ENCODE measurements around the gene DIP2A.
"Not testable (repeated sequence)": the region's sequence is repeated elsewhere in the genome, so short reads cannot be mapped to it uniquely, and the experiment has no call there.

The DIP2A gene

DNA sequence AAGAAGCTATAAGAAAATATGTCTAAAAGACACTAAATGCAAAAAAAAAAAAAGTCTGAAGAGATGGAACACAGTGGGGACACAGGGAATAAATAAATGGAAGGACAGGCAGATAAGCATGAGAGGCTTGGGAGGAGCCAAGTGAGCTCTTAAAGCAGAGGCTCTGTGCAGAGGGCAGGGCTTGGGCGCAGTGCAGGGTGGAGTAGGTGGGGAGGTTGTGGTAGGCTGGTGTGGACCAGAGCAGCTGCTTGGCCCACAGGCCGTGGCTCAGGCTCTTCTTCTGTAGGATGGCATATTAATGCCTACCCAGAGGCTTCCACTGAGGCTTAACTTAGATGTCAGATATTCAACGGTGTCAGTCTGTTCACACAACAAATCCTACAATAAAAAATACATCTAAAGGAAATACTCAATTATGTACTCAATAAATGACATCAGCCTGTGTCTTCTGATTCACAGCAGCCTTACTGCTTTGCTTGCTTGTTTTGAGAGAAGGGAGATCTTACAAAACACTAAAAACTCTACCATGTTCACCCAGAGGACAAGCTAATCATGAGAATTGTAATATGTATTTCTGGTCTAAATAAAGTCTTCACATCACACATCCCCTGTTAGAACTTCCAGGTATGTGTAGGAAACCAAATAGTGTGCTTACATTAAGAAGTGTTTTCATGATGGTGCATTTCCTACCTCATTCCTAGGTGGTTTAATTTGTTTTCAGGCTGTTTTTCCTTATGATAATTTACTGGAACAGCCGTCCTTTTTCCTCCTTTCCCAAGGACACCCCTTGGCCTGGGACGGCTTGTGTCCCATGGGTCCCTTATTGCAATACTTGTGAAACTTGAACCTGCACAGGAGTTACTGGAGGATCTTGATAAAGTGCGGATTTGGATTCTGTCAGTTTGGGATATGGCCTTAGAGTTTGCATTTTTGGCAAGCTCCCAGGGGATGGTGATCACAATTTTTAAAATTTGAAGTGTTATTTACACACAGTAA, 24.9 kb downstream of the DIP2A start:
- no peak for DNase-seq (ENCODE audit: low read depth)

DNA sequence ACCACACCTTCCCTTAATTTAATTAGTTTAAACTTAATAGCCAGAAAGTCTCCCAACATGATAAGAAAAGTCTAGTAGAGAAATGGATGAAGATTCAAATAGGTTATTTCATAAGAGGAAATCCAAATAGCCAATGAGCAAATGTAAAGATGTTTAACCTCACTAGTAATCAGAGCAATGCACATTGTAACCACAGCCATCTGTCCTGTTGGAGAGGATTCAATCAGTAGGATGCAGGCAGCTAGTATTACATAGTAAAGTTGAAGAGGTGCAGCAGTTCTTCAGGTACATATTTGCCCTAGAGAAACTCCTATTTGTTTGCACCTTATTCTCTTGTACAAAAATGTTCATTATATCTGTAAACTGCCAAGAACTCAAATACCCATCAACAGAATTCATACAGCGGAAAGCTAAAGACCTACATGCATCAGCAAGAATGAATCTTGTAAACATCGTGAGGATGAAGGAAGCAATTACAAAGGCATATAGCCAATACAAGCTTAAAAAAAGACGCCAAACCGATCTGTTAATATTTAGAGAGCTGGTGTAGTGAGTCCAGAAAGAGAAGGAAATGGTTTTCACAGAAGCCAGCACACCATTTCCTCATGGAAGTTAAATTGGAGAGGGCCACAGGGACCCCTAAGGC, 27.9 kb downstream of the DIP2A start:
- DNase-seq (ENCODE audit: low read depth), result peak; percentile 35

DNA sequence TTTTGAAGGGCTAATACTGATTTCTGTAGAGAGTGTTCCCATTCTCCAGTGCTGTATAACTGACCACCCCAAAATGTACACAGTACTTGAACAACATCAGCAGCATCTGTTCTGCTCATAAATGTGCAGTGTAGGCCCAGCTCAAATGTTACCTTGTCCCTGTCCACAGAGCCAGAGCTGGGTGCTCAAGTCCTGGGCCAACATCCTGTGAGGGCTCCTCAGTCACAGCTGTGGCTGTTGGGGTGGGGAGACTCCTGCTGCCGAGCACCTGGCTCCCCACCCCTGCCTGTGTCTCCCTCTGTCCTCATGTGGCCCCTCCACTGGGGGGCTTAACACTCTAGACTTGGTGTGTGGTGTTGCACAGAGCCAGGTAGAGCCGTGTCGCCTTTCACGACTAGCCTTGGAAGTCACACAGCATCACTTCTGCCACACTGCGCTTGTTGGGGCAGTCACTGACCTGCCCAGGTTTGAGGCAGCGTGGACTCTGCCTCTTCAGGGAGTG, 30.5 kb downstream of the DIP2A start:
- no peak for DNase-seq (ENCODE audit: low read depth)

DNA sequence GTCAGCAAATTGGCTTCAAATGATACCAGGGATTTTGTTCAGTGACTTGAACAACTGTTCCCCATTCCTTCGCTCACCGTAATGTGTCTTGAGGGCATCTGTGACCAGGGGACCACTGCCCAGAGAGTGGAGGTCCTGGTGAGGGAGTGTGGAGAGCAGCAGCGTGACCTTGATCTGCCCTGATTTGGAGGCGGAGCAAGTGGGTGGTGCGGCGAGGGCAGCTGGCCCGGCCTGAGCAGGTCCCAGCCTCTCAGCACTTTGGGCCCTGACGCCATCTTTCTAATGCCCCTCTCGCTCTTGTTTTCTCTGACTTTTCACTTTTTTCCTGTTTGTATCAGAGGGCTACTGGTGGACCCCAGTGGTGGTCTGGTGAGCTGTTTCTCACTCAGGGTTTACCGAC, 31.1 kb downstream of the DIP2A start:
- DNase-seq (ENCODE audit: low read depth), result no peak

DNA sequence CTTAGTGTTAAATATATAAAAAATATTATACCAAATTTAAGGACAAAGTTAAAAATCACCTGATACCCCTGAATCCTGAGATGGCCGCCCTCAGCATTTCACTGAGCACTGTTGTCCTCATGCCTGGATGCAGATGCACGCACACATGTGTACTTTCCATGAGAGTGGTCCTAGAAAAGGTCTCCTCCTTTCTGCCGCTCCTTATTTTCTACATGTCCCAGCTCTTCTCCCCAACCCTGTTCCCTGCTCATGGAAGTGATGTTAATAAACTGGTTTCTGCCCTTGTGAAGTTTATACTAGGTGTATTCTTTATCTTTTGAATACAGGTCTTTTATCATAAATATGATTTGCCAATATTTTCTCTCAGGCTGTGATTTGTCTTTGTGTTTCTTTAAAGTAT, 32.9 kb downstream of the DIP2A start:
- no peak for DNase-seq (ENCODE audit: low read depth)

DNA sequence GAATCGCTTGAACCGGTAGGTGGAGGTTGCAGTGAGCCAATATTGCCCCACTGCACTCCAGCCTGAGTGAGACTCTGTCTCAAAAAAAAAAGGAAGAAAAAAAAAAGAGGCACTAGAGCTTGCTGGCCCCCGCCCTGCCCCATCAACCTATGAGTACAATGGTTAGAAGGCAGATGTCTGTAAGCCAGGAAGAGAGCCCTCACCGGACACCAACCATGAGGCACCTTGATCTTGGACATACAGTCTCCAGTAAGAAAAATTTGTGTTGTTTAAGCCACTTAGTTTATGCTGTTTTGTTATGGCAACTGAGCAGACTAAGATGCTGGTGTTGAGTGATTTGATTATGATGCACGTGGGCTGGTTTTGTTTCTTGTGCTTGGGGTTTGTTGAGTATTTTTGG, 34.2 kb downstream of the DIP2A start:
- no peak for DNase-seq (ENCODE audit: low read depth)

DNA sequence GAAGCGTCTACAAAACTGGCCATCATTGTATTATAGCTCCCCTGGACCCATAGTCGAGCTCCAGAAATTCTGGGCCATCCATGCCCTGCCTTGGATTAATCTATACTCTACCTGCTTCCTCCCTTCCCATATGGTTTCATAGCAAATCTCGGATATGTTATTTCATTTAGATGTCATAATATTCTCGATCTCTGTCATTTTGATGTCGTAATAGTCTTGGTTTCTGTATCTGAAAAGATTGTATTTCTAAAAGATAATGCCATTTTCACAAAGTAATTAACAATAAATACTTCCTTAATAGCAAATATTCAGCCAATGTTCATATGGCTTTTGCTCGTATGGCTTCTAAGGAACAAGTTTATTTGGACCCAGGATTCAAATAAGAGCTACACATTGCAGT, 35.1 kb downstream of the DIP2A start:
- DNase-seq (ENCODE audit: low read depth), result no peak

DNA sequence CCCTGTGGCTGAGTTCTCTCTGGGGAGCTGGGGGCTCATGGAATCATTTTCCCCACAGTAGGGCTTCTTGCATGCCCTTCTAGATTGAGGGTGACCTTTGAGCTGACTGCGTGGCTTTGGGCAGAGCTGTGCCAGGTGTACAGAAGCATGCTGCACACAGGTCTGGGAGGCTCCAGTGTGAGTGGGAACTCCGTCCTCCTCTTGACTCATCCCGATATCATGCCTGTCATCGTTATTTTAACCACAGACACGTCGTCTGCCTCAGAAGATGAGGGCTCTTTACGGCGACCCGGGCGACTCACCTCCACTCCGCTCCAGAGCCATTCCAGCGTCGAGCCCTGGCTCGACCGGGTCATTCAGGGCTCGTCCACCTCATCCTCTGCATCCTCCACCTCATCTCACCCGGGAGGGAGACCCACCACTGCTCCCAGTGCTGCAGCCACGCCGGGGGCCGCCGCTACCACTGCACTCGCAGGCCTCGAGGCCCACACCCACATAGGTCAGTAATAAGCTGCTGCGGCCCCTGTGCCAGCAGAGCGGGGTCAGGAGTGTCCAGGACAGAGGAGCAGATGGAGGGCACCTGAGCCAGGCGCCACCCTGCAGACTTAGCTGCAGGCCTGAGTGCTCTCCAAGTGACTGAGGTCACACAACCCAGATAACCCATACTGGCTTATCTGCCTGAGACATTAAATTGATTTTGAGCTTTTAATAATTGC, 39.8 kb downstream of the DIP2A start:
- peak; percentile 24 for DNase-seq (ENCODE audit: low read depth)

DNA sequence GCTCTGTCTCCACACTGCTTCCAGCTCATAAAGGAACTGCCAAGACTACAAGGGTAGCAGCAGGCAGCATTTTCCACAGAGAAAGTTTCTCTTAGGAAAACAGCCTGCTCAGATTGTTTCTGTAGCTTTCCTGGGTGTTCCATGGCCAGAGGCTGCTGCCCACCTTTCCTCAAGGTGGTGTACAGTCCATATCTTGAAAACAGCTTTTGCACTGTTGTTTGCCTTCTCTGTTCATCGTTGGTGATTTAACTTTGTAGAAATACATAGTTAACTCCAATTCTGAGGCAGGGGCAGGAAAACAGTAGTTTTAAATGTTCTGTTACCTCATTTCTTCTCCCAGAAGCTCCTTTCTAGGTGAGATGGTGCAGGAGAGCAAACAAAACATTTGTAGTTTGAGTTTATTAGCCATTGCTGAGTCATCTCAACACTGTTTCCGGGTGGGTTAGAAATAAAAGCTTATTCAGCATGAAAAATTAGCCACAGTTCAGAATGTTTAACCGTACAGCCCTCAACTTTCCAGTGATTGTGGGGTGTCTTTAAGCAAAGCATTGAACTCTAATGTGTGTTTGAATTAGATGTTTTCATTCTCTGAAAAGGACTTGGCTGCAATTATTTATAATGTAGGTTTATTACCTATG, 41.7 kb downstream of the DIP2A start:
- peak; percentile 48 for DNase-seq (ENCODE audit: low read depth)

DNA sequence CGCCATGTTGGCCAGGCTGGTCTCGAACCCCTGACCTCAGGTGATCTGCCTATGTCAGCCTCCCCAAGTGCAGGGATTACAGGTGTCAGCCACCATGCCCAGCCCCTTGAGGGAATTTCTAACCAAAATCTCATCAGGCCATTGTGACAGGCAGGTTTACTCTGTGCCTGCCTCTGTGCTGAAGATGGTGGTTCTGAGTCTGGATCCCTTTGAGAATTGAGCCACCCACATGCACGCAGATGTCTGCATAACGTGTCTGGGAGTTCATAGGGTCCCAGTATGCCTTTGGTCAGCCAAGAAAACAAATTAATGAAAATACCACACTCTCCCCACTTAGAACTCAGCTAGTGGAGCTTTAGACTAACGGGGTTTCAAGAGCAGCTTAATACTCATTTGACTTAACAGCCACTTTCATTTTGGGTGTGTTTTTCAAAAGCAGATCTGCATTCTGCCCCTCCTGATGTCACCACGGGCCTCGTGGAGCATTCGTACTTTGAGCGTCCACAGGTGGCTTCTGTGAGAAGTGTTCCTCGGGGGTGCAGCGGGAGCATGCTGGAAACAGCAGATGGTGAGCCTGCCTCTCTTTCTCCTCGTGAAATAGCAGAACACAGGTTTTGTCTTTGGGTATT, 45.3 kb downstream of the DIP2A start:
- no peak for DNase-seq (ENCODE audit: low read depth)

DNA sequence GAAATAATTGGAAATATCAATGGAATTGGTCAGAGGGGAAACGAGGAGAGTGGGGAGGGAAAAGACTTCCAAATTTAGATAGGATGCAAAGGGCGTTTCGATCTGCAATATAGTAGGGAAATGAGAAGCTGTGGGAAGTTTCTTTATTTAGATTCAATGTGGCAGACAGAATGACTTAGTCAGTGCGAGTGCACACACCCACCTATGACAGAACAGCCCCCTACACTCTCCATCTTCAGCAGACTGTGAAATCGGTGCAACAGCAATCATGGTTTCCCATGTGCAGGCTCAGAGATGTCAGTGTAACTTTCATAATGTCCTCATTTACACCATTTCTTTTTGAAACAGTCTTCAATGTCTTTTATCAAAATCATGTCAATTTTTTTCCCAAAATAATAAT, 46.0 kb downstream of the DIP2A start:
- no peak for DNase-seq (ENCODE audit: low read depth)

DNA sequence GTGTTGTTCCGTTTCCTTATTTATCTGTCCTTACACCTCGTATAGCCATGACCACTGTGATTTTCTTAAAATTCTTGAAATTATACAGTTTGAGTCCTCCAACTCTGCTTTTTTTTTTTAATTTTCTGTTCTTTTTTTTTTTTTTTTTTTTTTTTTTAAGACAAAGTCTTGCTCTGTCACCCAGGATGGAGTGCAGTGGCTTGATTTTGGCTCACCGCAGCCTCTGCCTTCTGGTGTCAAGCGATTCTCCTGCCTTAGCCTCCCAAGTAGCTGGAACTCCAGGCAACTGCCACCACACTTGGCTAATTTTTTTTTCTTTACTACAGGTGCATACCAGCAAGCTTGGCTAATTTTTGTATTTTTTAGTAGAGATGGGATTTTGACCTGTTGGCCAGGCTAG, 48.9 kb downstream of the DIP2A start:
- no peak for DNase-seq (ENCODE audit: low read depth)

DNA sequence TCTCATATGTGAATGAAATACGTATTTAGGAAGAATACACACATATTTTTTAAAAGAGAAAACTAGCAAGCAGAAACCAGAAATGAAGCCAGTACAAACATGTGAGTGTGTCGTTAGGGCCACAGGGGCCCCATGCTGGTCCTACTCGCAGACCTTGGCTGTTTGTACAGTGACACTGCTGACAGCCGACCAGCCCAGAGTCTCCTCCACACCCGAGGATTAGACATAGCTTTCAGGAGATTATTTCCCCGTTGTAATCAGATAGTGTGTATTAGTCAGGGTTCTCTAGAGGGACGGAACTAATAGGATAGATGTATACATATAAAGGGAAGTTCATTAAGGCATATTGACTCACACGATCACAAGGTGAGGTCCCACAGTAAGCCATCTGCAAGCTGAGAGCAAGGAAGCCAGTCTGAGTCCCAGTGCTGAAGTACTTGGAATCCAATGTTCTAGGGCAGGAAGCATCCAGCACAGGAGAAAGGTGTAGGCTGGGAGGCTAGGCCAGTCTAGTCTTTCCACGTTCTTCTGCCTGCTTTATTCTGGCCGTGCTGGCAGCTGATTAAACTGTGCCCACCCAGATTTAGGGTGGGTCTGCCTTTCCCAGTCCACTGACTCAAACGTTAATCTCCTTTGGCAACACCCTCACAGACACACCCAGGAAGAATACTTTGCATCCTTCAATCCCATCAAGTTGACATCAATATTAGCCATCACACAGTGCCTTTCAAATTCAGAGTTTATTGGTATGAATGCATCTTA, 51.2 kb downstream of the DIP2A start:
- peak; percentile 71 for DNase-seq (ENCODE audit: low read depth)

DNA sequence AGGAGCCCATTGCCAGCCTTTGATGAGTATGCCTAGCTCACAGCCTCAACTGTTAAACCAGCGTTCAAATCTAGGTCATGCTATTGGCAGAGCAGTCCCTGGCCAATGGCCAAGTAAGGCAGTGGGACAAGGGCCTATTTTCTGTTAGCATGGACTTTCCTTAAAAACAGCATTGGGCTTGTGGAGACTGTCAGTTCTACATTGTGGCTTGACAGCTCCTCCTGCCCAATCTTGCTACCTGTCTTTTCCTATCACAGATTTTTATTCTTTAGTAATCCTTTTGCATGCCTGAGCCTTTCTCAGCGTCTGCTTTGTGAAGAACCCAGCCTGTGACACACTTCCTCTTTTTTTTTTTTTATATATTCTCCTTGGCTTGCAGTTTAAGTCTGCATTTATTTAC, 56.4 kb downstream of the DIP2A start:
- DNase-seq (ENCODE audit: low read depth), result peak; percentile 60

DNA sequence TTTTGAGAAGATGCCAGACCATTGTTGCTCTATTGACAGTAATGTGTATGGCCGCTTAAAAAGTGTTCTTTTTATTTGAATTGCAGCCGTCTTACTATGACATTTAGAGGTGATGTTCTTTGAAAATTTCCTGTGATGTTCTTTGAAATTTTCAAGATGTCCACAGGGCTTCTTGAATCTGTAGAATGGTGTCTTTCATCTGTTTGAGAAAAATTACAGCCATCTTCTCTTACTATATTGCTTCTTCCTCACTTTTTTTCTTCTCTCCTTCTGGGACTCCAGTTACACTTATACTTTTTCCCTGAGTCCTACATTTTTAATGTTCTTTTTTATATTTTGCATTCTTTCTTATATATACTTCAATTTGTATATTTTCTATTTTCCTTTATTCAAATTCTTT, 57.4 kb downstream of the DIP2A start:
- DNase-seq (ENCODE audit: low read depth), result no peak

DNA sequence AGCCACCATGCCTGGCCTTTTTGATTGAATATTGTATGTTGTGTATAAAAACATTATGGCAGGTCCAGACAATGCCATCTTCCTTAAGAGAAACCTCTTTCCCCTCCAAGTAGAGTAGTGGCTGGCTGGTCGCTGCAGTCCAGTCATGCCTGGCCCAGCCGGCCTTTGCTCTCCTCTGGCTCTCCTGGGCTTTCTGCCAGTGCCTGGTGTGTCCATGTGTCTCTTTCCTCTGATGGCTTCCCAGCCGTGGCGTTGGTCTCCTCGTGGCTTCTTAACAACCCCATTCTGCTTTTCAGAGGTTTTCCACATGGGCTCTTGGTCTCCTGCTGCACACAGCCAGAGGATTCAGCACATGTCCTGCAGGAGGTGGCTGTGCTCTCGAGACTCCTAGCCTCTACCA, 58.7 kb downstream of the DIP2A start:
- DNase-seq (ENCODE audit: low read depth), result no peak

DNA sequence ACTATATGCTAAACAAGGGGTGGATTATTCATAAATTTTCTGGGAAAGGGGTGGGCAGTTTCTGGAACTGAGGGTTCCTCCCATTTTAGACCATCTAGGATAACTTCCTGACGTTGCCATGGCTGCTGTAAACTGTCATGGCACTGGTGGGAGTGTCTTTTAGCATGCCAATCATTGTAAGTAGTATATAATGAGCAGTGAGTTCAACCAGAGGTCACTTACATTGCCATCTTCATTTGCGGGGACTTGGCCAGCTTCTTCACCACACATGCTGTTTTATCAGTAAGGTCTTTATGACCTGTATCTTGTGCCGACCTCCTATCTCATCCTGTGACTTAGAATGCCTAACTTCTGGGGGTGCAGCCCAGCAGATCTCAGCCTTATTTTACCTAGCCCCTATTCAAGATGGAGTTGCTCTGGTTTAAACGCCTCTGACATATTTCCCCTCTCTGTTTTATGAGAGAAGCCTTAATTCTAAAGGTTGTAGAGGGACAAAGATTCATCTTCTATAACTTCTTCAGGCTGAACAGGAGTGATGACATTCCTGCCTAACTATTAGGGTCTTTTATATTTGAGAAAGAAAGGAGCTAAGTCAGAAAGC, 60.4 kb downstream of the DIP2A start:
- peak; percentile 39 for DNase-seq (ENCODE audit: low read depth)

DNA sequence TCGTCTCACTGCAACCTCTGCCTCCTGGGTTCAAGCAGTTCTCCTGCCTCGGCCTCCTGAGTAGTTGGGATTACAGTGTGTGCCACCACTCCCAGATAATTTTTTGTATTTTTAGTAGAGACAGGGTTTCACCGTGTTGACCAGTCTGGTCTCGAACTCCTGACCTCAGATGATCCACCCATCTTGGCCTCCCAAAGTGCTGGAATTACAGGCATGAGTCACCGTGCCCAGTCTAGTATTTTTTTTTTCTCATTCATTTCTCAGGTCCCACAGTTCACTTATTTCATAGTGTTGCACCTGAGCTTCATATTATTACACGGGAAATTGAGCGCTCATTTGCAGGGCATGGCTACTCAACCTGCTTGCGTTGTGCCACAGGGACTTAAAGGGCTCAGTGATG, 68.7 kb downstream of the DIP2A start:
- DNase-seq (ENCODE audit: low read depth), result not testable (repeated sequence)

DNA sequence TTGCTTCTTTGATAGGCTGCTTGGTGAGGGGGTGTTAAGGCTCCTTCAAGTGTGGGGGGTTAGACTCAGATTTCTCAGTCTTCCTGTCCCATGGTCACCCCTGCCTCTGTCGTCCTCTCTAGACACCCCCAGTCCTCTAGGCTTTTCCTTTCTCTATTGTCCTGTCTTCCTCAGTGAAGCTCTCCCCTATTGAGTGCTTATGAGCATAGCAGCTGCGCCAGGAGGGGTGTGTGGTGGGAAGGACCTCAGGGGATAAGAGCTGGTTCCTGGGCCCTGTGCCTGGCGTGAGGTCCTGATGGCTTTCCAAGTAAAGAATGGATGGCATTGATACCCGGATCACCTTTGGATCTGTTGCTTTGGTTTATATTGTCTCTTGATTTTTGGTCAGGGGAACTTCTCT, 69.1 kb downstream of the DIP2A start:
- no peak for DNase-seq (ENCODE audit: low read depth)

DNA sequence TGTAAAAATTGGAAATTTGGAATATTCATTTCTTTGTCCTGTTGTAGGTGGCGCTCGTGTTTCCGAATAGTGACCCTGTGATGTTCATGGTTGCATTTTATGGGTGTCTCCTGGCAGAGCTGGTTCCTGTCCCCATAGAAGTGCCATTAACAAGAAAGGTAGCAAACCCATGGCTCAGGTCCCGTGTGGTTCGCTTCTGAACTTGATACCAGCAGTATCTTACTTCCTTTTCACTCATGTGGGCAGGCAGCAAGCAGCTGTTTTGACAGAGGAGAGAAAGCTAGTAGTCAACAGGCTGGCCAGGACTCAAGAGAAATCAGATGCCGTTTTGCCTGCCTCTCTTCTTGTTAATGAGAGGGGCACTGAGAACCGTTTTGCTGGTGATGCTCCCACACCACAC, 73.4 kb downstream of the DIP2A start:
- no peak for DNase-seq (ENCODE audit: low read depth)
